A673 (cell line): ENCODE measurements around the gene FAM89B. TPM values are rescaled to one million over a fixed set of nuclear protein-coding genes. Genes with fewer than 3 reads are reported as not detected.
"Not testable (repeated sequence)": the region's sequence is repeated elsewhere in the genome, so short reads cannot be mapped to it uniquely, and the experiment has no call there.

Experiments used
- Bru-seq: library from RNA; stranded (reverse); fragments of 400-500 nt; gene quantifications from one replicate; lab custom pipeline; 2021; lab: Mats Ljungman, UMichigan
- BruChase-seq, 2 experiments: library from RNA; stranded (reverse); fragments of 400-500 nt; gene quantifications; one replicate each; lab custom pipeline; 2021; lab: Mats Ljungman, UMichigan
- BruUV-seq: library from RNA; stranded (reverse); fragments of 400-500 nt; replicated peaks from 2 replicates; lab custom pipeline; 2021; lab: Mats Ljungman, UMichigan
- CTCF ChIA-PET: fragments of 300-600 bp; sonication (Branson Sonifier 250); formaldehyde crosslinking; loops from one replicate; lab custom pipeline; 2022; ENCODE audit warnings: antibody characterized with exemption; lab: Charles Lee
- POLR2A ChIA-PET: fragments of 300-600 bp; sonication (Branson Sonifier 250); formaldehyde crosslinking; loops from one replicate; lab custom pipeline; 2022; ENCODE audit warnings: antibody characterized with exemption; ENCODE audit not compliant: low non-redundant PET; lab: Charles Lee
- DNase-seq: peaks from one replicate; pipeline ENCODE4 v3.0.0-alpha.2; 2015; ENCODE audit warnings: low spot score
- H3K27ac ChIP-seq: fragments of 200-600 bp; sonication (generic); 2 replicates; pipeline ENCODE4 v1.5.1; 2016; ENCODE audit warnings: mixed run types, low read depth, mild to moderate bottlenecking, mixed read lengths, antibody characterized with exemption, low read length; ENCODE audit not compliant: poor library complexity, severe bottlenecking
- H3K27me3 ChIP-seq: fragments of 200-600 bp; sonication (generic); replicated peaks from 2 replicates; pipeline ENCODE4 v1.6.1; 2017; ENCODE audit warnings: mixed run types, low read depth, mild to moderate bottlenecking, mixed read lengths, antibody characterized with exemption, low read length; ENCODE audit not compliant: insufficient read depth, poor library complexity
- H3K36me3 ChIP-seq: fragments of 200-600 bp; sonication (generic); 2 replicates; pipeline ENCODE4 v1.6.1; 2016; ENCODE audit warnings: mixed run types, mild to moderate bottlenecking, mixed read lengths, antibody characterized with exemption, low read length; ENCODE audit not compliant: insufficient read depth, poor library complexity, severe bottlenecking
- H3K4me1 ChIP-seq: fragments of 200-600 bp; sonication (generic); 2 replicates; pipeline ENCODE4 v1.6.1; 2017; ENCODE audit warnings: mixed run types, mild to moderate bottlenecking, mixed read lengths, antibody characterized with exemption, low read length; ENCODE audit not compliant: insufficient read depth, poor library complexity, severe bottlenecking
- H3K4me3 ChIP-seq: fragments of 200-600 bp; sonication (generic); 2 replicates; pipeline ENCODE4 v1.5.1; 2016; ENCODE audit warnings: low read depth, mixed run types, mild to moderate bottlenecking, mixed read lengths, low read length; ENCODE audit not compliant: poor library complexity, severe bottlenecking
- H3K9me3 ChIP-seq: fragments of 200-600 bp; sonication (generic); 2 replicates; pipeline ENCODE4 v1.6.1; 2016; ENCODE audit warnings: mixed run types, low read depth, mild to moderate bottlenecking, mixed read lengths, antibody characterized with exemption, low read length; ENCODE audit not compliant: poor library complexity, severe bottlenecking
- CTCF ChIP-seq: fragments of 300-800, 200-600 bp; sonication (generic); conservative IDR thresholded peaks from 2 replicates; pipeline ENCODE4 v1.5.1; 2017; ENCODE audit warnings: low read depth, mild to moderate bottlenecking, antibody characterized with exemption, low read length, moderate library complexity, mixed read lengths
- EZH2 ChIP-seq: fragments of 200-600 bp; sonication (generic); IDR thresholded peaks from 2 replicates; pipeline ENCODE4 v1.6.1; 2017; ENCODE audit warnings: borderline replicate concordance, low read depth, mild to moderate bottlenecking, mixed read lengths, antibody characterized with exemption, low read length; ENCODE audit not compliant: poor library complexity, severe bottlenecking
- intact Hi-C: fragments of 100-400 bp; cut with micrococcal nuclease; formaldehyde crosslinking; loops from one replicate; pipeline ENCODE4 v1.10.0; 2022; ENCODE audit not compliant: unreplicated experiment
- long read RNA-seq: library from polyadenylated mRNA; stranded (forward); transcript quantifications from one replicate; pipeline ENCODE4 v2.0.0, GENCODE V29; 2022
- total RNA-seq: library from RNA; stranded (reverse); gene quantifications from 2 replicates; pipeline ENCODE4 v1.2.3, GENCODE V29; 2021

The FAM89B gene
- 79.8 and 88.3 TPM in 2 replicates for total RNA-seq
- percentile 72 among the genes with signal in this experiment for Bru-seq, nascent RNA
- percentile 77 among the genes with signal in this experiment for BruChase-seq, experiment 1, labeled RNA remaining after a 2-hour chase
- BruChase-seq, experiment 2, labeled RNA remaining after a 6-hour chase: percentile 90 among the genes with signal in this experiment
- long read RNA-seq, transcript FAM89B-203 (2 exons, 1,263 nt): major isoform, 163 of 268 reads
- long read RNA-seq, transcript FAM89B-202 (2 exons, 1,337 nt): minor isoform, 64 of 268 reads
- long read RNA-seq, transcript FAM89B-201 (2 exons, 1,409 nt): minor isoform, 25 of 268 reads
- long read RNA-seq, partial matches to known transcripts: 0 of 268 reads
- long read RNA-seq, other reads (novel, unspliced or antisense): 16 of 268 reads

GRCh38 chr11:65572356-65573051 is at the start of gene FAM89B:
Gene FAM89B, plus strand, starts transcription at chr11:65572538. Its CDS starts 132 bp downstream, at chr11:65572670.
- intact Hi-C loops: loop anchor here (5.0 kb wide), 2 partner anchors 35 to 190 kb away; partner anchors contain the start of gene SLC25A45
- H3K27ac ChIP-seq: peak within 1 kb of the TSS; percentile 92

GRCh38 chr11:65522718-65523630 is 49.4 kb upstream of the FAM89B start:
- H3K9me3 ChIP-seq, BruUV-seq, H3K4me3 ChIP-seq, H3K36me3 ChIP-seq, CTCF ChIA-PET, POLR2A ChIA-PET, intact Hi-C loops, DNase-seq, H3K27me3 ChIP-seq, H3K27ac ChIP-seq: not testable (repeated sequence)
- H3K4me1 ChIP-seq: peaks cover 14% of the 10 kb centered on the region

More at GRCh38 chr11:65572356-65573051, at the start of gene FAM89B:
- no peak for TF ChIP-seq CTCF
- no peak for TF ChIP-seq EZH2
- Histone ChIP-seq H3K9me3 (no peaks in the 10 kb centered on the region), H3K4me1 (peaks cover 45% of the 10 kb centered on the region), H3K4me3 (peak within 1 kb of the TSS; percentile 87), H3K36me3 (peaks cover 6% of the 10 kb centered on the region), H3K27me3 (no peaks in the 10 kb centered on the region)
- peak; percentile 97 for DNase-seq
- CTCF ChIA-PET: interaction anchor here (0.6 to 2.1 kb wide), 5 partner anchors 22 to 175 kb away, joined by 3 to 13 read pairs (median 8); no protein-coding TSS in a partner anchor
- BruUV-seq: no TSS peak
- POLR2A ChIA-PET: interaction anchor here (0.5 to 0.7 kb wide), 3 partner anchors 29 to 47 kb away, joined by 3 to 12 read pairs (median 4); partner anchors contain the start of gene SCYL1

- ChIA-PET POLR2A (interaction anchor here (0.6 kb wide), 1 partner anchor 350 kb away, joined by 5 read pairs; no protein-coding TSS in a partner anchor), CTCF (interaction anchor here (0.5 kb wide), 1 partner anchor 23 kb away, joined by 6 read pairs; no protein-coding TSS in a partner anchor)
- H3K4me3 ChIP-seq, BruUV-seq, H3K36me3 ChIP-seq, H3K9me3 ChIP-seq, DNase-seq, intact Hi-C loops, H3K27ac ChIP-seq, H3K27me3 ChIP-seq: not testable (repeated sequence)
- H3K4me1 ChIP-seq: peaks cover 14% of the 10 kb centered on the region
These were observed 48.7 kb upstream of the FAM89B start for GRCh38 chr11:65523631-65523968.
